Measurements from ENCODE around the gene TMEM186. TPM values are rescaled to one million over a fixed set of nuclear protein-coding genes. Genes with fewer than 3 reads are reported as not detected.
A peak's percentile ranks its signal among the peaks of the same experiment; 100 is the strongest.
"Not testable (repeated sequence)": the region's sequence is repeated elsewhere in the genome, so short reads cannot be mapped to it uniquely, and the experiment has no call there.

Gene TMEM186, protein sequence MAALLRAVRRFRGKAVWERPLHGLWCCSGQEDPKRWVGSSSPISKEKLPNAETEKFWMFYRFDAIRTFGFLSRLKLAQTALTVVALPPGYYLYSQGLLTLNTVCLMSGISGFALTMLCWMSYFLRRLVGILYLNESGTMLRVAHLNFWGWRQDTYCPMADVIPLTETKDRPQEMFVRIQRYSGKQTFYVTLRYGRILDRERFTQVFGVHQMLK
- total RNA-seq (2014; rRNA removed; shearing (Covaris generic)), result 8.7 and 10.3 TPM in 2 replicates
- polyA plus RNA-seq (2015; cell fraction: cytosol; rRNA removed), result 21.4 and 26.4 TPM in 2 replicates
- polyA plus RNA-seq (2015; cell fraction: nucleus; rRNA removed), result 14.6 and 20.0 TPM in 2 replicates

DNA sequence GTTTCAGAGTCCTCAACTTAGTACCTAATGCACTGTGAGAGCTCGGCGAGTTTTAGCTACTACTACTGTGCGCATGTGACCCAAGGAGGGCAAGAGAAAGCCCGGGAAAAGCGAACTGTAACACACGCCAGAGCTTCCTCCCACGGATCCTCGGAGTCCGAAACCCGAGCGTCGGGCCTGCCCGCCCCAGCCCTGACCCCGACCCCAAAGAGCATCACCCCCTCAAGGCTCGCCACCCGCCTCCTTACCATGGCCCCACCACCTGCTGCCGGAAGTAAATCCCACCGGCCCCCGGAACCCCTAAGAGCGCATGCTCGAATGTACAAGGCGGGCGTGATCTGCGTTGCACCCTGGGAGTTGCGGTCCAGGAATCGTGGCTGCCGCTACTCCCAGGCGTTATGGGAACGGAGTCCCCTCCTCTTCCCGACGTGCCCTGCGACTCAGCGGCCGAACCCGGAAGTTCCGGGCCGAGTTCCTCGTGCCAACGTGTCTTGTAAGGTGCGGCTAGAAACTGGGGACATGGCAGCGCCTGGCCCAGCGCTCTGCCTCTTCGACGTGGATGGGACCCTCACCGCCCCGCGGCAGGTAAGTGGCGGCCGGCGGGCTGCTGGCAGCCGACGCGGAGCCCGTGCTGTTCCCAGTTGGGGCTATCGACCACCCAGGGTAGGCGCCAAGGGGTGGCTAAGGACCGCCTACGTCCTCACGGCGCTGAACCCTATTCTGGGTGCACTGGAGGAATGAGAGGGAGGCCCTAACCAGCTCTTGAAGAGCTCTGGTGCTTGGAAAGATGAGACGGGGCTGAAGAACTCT, at the start of gene TMEM186, which contains the start of gene PMM2:
TMEM186 (minus strand) TSS at position 276 of the 810 bp plus-strand sequence; CDS start at position 251, 25 bp downstream.
PMM2 (plus strand) TSS at position 476 of the 810 bp plus-strand sequence; CDS start at position 520, 44 bp downstream.
- peak; percentile 96 for DNase-seq (ENCODE audit: low read depth)

DNA sequence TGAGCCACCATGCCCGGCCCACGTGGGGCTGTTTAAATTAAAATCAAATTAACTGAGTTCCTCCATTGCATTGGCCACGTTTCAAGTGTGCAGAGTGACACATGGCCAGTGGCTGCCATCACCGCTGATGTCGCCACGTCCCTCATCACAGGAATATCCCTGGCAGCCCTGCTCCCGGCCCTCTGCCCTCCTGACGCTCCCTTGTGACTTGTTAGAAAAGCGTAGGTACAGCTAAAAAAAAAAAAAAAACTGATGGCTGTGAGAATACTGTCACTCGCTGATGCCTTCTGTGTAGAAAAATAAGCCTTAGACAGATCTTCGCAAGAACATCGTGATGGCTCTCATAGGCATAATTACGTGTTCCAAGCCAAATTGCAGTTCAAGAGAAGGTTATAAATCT, 49.7 kb upstream of the TMEM186 start:
- DNase-seq (ENCODE audit: low read depth), result no peak

GRCh38 chr16:8846401-8846932, 49.0 kb upstream of the TMEM186 start:
- no peak for DNase-seq (ENCODE audit: low read depth)

GRCh38 chr16:8845699-8846298, 48.4 kb upstream of the TMEM186 start:
- DNase-seq (ENCODE audit: low read depth), result no peak

DNA sequence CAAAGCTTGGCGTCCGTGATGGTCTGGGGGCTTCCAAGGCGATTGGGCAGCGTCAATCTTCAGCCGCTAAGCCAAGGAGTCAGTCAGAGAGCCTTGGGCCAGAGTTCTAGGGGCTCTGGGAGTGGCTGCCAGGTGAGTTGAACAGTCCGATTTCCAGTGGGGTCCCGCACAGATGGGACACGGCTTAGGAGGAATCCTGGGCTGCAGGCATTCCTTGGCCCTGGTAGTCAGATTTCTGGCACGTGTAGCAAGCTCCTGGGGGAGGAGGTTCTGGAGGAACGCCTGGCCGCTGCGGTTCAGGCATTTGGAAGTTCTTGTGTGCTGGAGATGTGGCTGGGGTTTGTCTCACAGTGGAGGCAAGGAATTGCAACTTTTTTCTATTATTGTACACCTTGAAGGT, 45.9 kb upstream of the TMEM186 start:
- not testable (repeated sequence) for DNase-seq (ENCODE audit: low read depth)

- DNase-seq (ENCODE audit: low read depth), result not testable (repeated sequence)
These were observed 44.6 kb upstream of the TMEM186 start for GRCh38 chr16:8842016-8842415.

DNA sequence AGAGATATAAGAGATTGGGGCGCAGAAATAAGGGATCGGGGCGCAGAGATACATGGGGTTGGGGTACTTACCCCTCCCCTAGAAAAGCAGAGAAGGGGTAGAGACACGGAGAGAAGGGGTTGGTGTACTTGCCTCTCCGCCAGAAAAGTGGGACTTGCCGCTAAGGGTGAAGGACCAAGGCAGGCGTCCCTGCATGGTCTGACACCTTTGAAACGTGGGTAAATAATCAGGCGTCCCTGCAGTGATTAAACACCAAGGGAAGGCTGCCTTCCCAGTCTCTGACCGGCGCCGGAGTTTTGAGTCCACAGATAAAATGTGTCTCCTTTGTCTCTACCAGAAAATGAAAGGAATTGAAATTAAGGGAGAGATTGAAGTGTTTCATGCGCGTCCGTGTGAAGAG, 40.2 kb upstream of the TMEM186 start:
- not testable (repeated sequence) for DNase-seq (ENCODE audit: low read depth)

DNA sequence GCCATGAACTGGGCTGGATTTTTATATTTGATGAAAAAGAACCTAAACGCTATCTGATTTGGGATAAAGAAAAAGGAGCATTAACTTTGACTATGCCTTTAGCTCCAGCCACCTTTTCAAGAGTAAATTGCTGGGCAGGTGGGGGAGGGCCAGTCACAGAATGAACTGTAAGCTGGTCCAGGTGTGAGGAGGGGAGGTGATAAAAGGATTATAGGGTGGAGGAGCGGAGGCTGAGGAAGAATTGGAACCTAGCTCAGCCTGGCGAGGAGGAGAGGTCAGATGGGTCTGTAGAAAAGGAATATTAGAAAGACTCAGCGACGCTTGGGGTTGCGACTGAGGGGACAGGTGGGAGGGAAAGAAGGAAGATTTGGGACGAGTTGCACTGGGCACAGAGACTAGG, 39.4 kb upstream of the TMEM186 start:
- not testable (repeated sequence) for DNase-seq (ENCODE audit: low read depth)

DNA sequence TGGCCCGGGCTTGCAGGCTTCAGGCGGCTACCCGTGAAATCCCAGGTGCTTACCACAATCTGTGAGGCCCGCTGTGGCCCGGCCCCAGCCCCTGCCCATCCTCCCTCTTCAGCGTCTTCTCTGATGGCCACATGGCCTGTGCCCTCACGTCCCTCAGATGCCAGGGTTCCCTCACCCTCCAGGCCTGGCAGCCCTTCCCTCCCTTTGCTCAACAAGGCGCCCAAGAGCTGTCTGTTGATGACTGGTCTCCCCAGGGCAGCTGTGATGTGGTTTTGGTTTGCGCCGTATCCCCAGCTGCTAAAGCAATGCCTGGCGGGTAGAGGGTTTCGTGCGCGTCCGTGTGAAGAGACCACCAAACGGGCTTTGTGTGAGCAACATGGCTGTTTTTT, 35.3 kb upstream of the TMEM186 start:
- DNase-seq (ENCODE audit: low read depth), result no peak

GRCh38 chr16:8831871-8832716, 34.7 kb upstream of the TMEM186 start:
- DNase-seq (ENCODE audit: low read depth), result no peak

DNA sequence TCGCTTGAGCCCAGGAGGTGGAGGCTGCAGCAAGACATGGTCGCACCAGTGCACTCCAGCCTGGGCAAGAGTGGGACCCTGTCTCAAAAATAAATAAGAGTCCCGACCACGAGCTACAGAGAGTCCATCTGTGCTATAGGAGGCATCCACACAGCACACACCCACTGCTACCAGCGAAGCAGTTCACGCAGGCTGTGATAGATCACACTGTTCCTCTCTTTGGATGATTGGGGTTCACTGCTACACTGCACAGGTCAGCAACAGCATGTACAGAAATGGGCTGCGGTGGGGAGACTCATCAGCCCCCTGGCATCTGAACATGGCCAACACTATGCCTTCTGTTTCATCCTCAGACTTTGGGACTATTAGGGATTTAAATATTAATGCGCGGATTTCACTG, 34.0 kb upstream of the TMEM186 start:
- DNase-seq (ENCODE audit: low read depth), result no peak

- DNase-seq (ENCODE audit: low read depth), result peak; percentile 66
These were observed 31.2 kb upstream of the TMEM186 start for GRCh38 chr16:8828541-8829165.

GRCh38 chr16:8826278-8826879, 28.9 kb upstream of the TMEM186 start:
- DNase-seq (ENCODE audit: low read depth), result no peak

DNA sequence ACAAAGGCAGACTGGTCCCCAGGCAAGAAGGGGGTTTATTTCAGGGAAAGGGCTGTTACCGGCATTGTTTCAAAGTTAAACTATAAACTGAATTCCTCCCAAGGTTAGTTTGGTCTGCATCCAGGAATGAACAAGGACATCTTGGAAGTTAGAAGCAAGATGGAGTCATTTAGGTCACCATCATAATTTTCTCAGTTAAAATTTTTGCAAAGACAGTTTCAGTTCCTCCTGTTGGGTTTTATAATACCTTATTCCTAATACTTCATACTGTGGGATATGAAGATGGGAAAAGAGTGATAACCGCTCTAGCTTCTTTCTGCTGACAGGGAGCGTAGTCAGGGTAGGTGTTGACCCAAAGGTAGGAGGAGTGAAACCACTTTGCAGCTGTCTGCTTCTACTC, 25.0 kb upstream of the TMEM186 start:
- DNase-seq (ENCODE audit: low read depth), result no peak

- DNase-seq (ENCODE audit: low read depth), result no peak
These were observed 22.1 kb upstream of the TMEM186 start for GRCh38 chr16:8819411-8820034.

GRCh38 chr16:8818504-8819270, 21.2 kb upstream of the TMEM186 start:
- DNase-seq (ENCODE audit: low read depth), result no peak

- no peak for DNase-seq (ENCODE audit: low read depth)
These were observed 19.7 kb upstream of the TMEM186 start for GRCh38 chr16:8816967-8817655.

Measured in HT1080 (cell line).